ENCODE data around the gene HUNK. TPM values are rescaled to one million over a fixed set of nuclear protein-coding genes. Genes with fewer than 3 reads are reported as not detected.

HUNK gene
- total RNA-seq, 1 donor from 2014 or later, result 2.8 TPM

DNA sequence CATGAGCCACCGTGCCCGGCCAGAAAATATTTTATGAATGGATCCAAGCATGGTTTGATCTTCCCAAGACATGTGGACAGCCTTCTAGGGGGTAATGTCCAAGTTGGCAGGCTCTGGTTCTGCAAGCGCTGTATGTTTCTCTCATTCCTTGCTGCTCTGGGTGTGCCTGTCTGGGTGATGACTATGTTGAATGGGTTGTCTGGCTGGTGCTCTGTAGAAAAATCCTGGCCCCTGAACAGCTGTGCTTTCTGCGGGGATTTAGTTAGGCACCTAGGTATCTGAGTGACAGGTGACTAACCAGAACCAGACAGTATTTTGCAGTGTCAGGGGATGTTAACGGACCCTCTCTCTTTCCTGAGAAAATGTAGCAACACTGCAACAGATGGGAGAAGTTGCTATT lies 14.1 kb downstream of the HUNK start:
- TF ChIP-seq, protein P1, sequence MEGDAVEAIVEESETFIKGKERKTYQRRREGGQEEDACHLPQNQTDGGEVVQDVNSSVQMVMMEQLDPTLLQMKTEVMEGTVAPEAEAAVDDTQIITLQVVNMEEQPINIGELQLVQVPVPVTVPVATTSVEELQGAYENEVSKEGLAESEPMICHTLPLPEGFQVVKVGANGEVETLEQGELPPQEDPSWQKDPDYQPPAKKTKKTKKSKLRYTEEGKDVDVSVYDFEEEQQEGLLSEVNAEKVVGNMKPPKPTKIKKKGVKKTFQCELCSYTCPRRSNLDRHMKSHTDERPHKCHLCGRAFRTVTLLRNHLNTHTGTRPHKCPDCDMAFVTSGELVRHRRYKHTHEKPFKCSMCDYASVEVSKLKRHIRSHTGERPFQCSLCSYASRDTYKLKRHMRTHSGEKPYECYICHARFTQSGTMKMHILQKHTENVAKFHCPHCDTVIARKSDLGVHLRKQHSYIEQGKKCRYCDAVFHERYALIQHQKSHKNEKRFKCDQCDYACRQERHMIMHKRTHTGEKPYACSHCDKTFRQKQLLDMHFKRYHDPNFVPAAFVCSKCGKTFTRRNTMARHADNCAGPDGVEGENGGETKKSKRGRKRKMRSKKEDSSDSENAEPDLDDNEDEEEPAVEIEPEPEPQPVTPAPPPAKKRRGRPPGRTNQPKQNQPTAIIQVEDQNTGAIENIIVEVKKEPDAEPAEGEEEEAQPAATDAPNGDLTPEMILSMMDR (conservative IDR thresholded peaks at IDR 0.05; ENCODE audit: low read depth, low read length), result no peak
- DNase-seq (ENCODE audit: low read depth), result no peak
- H3K4me3 ChIP-seq (ENCODE audit: low read depth, low read length), result no peak overlapping the region

DNA sequence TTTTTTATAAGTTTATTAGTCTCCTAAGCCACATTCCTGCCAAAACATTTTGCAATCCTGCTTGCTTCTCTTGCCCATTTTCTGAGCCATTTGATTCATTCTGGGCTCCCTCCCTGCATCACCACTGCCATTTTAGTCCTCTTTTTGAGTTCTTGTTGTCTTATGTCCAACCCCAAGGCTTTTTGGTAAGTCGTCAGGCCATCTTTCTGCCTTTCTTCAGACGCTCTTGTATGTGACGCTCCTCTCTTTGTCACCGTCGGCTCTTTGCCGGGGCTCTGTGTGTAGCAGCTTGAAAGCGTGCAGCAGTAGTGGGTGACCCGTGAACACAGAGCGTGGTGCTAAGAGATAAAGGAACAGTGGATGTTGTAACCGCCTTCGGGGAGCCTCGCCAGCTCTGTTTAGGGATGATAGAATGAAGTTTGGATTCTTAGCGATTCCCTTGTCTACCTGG lies 14.6 kb downstream of the HUNK start:
- TF ChIP-seq, protein P1 (conservative IDR thresholded peaks at IDR 0.05; ENCODE audit: low read depth, low read length), result no peak
- no peak for DNase-seq (ENCODE audit: low read depth)

GRCh38 chr21:31888936-31889371 lies 16.1 kb downstream of the HUNK start:
- peak overlapping the region; percentile 31 for H3K4me3 ChIP-seq (ENCODE audit: low read depth, low read length)
- TF ChIP-seq, protein P1 (conservative IDR thresholded peaks at IDR 0.05; ENCODE audit: low read depth, low read length), result peak; percentile 5
- peak; percentile 85 for DNase-seq (ENCODE audit: low read depth)

More for the DNA sequence above, 14.6 kb downstream of the HUNK start:
- no peak overlapping the region for H3K4me3 ChIP-seq (ENCODE audit: low read depth, low read length)

DNA sequence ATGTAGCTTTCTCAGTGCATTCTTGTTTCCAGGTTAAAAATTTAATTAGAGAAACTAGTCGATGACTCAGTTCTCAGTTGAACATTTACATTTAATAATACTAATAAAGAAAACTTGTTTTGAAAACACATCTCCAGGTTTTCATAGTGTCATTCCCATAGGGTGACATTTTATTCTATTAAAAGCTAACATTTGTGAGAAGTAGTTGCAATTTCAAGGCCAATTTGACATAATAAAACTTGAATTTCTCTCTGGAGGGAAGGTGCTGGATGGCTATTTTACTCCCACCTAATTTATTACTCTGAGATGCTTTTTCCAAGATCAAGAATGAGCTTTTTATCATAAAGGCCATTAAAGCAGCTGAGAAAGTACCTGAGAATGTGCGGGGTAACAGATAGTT lies 16.6 kb downstream of the HUNK start:
- TF ChIP-seq, protein P1 (conservative IDR thresholded peaks at IDR 0.05; ENCODE audit: low read depth, low read length), result no peak
- peak overlapping the region; percentile 31 for H3K4me3 ChIP-seq (ENCODE audit: low read depth, low read length)
- DNase-seq (ENCODE audit: low read depth), result no peak

DNA sequence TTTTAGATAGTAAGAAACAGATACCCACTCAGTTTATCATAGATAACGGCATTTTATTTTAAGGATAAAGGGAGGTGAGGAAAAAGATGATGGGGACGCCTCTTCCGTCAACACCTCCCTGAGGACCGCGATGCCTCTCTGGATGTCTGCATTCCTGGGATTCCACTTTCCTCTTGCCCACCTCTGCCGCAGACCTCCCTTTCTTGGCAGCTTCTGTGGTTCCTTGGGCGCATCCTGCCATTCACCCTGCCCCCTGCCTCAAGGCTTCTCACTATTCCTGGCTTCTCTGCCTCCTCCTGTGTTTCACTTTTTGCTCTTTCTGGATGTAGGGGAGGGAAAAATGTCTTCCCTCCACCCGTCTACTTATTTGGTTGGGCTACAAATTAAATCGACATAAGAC lies 19.9 kb downstream of the HUNK start:
- TF ChIP-seq, protein P1 (conservative IDR thresholded peaks at IDR 0.05; ENCODE audit: low read depth, low read length), result no peak
- no peak overlapping the region for H3K4me3 ChIP-seq (ENCODE audit: low read depth, low read length)
- no peak for DNase-seq (ENCODE audit: low read depth)

DNA sequence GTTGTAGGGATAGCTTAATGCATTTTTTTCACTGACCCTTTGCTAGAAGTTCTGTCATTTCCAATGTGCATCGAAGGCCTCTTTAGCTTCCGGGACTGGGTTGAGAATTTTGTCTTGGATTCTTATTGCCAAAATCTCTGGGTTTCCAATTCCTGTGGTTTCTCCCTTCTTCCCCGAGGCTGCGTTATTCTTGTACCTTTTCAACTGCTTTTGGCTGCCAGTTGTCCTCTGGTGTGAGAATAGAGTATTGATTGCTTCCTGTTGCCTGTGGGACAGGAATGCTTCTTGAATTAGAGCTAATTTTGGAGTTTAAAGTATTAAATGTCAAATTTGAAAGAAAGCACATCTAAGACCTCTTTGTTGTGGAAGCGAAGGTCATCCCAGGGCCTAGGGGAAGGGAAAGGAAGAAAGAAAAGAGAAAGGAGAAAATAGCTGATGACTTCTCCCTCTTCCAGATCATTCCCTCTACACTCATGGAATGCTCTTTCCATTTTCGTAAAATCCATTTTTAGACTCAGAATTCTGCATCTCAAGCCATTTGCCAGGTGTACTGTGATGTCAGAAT lies 21.1 kb downstream of the HUNK start:
- no peak overlapping the region for H3K4me3 ChIP-seq (ENCODE audit: low read depth, low read length)
- DNase-seq (ENCODE audit: low read depth), result no peak
- TF ChIP-seq, protein P1 (conservative IDR thresholded peaks at IDR 0.05; ENCODE audit: low read depth, low read length), result no peak

DNA sequence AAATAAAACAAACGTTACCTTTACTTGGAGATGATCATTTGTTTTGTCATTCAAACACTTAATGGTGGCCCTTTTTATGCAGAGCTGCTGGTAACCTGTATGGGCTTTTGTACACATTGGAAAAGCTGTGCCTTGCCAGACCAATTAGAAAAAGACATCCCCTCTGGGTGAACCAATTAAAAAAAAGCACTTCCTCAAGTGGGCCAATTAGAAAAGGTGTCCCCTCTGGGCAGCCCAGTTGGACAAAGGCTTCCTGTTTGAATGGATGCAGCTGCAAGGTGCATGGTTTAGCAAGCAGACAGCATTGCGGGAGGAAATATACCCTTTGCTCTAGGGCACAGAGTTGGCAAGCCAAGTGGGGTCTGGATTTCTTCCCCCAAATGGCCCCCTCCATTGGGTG lies 21.6 kb downstream of the HUNK start:
- no peak for DNase-seq (ENCODE audit: low read depth)
- TF ChIP-seq, protein P1 (conservative IDR thresholded peaks at IDR 0.05; ENCODE audit: low read depth, low read length), result no peak
- H3K4me3 ChIP-seq (ENCODE audit: low read depth, low read length), result no peak overlapping the region

Measured in epithelial cell of proximal tubule (primary cell).